Medulla oblongata (tissue), 1 donor: ENCODE results near the gene CDK16.

ENCODE experiments used
- DNase-seq: peaks from one replicate; pipeline ENCODE4 v3.0.0-alpha.2; 2015; ENCODE audit errors: extremely low spot score

Gene CDK16

DNA sequence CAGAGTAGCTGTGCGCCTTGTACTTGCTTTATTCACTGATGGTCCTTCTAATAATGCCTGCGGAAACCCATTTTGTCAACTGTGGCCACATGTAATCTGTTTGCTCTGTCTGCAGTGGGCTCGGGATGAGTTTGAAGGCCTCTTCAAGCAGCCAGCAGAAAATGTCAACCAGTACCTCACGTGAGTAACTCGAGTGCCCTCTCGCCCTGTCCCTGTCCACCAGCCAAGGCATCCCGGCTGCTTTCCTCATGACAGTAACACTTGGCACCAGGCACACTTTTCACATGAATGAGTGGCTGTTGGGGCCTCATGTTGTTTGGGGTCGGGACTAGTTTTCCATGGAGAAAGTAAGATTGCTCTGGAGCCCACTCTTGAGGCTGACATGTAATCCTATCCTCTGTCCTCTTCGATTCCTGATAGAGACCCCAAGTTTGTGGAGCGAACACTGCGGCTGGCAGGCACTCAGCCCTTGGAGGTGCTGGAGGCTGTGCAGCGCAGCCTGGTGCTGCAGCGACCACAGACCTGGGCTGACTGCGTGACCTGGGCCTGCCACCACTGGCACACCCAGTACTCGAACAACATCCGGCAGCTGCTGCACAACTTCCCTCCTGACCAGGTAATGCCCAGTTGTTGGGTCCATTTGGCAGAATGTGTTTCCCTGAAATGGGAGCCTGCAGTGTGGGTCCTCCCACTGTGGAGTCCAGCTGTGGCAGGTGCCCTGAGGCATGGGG, 8.8 kb upstream of the CDK16 start:
- no peak for DNase-seq

DNA sequence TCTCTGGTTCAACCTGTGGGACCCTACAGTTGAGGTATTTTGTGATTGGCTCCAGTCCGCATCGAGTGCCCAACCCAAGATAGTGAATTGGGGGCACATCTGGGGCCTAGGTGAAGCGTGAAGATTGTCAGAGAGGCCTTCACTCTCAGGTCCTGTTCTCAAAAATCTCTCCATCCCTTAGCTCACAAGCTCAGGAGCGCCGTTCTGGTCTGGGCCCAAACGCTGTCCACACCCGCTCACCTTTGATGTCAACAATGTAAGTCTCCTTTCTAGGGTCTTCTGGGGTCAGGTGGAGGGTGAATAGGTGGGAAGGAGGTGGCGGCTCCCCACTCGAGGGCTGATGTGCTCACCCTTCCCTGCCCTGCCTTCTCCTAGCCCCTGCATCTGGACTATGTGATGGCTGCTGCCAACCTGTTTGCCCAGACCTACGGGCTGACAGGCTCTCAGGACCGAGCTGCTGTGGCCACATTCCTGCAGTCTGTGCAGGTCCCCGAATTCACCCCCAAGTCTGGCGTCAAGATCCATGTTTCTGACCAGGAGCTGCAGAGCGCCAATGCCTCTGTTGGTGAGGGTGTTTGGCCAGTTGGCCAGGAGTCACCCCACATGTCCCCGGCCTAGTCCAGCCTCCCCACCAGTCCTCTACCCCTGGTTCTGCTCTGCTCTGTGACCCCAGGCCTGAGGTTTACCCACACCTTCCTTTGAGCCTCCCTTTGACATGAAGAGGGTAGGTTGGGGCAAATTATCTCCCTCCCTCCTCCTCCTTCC, 7.6 kb upstream of the CDK16 start:
- no peak for DNase-seq

GRCh38 chrX:47212381-47213293, 5.8 kb upstream of the CDK16 start:
- no peak for DNase-seq

GRCh38 chrX:47214435-47215077, 3.9 kb upstream of the CDK16 start:
- no peak for DNase-seq

DNA sequence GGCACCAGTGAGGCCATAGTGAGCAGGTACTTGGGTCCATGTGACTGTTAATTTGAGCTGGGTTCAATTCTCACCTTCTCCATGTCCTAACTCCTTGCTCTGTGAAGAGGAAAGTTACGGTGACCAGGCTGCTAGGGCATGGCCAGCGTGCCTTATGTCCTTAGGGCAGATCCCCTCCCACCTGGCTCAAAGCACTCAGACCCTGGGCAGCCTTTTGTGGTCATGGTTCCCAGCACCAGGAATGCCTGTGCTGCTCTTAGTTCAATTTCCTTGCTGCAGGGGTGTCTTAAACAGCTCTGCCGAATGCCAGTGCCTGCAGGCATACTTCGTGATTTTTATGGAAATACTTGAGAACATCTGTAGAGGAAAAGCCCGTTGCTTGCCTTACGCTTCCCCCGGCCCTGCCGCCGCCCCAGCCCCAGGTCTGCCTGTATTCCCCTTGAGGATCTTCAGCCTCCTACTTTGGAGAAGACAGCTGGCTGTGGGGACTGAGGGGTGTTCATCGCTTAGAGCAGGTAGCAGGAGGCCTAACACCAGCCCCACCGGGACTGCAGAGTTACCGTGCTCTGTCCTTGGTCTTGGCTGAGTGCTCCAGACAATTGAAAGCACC, 3.1 kb upstream of the CDK16 start:
- DNase-seq: no peak

- DNase-seq: no peak
Measured at GRCh38 chrX:47216393-47216925, 2.0 kb upstream of the CDK16 start.

- no peak for DNase-seq
Measured at GRCh38 chrX:47217121-47217851, 1.2 kb upstream of the CDK16 start.

DNA sequence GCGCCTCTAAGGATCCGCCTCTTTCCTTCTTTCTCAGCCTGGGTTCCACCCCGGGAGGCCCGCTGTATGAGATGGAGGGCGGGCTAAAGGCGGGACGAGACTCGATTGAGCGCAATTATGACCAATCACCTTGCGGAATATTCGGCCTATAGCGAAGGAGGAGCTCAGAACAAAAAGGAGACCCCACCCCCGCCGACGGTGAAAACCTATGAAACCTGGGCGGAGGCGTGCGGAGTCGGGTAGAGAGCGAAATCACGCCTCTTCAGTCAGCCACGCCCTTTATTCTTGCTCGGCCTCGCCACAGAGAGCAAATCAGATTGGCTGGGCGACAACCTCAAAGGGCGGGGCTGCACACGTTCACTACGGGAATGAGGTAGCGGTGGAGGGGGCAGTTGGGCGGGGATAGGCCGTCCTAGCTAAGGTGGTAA, 615 bp upstream of the CDK16 start:
- DNase-seq: peak; percentile 98

DNA sequence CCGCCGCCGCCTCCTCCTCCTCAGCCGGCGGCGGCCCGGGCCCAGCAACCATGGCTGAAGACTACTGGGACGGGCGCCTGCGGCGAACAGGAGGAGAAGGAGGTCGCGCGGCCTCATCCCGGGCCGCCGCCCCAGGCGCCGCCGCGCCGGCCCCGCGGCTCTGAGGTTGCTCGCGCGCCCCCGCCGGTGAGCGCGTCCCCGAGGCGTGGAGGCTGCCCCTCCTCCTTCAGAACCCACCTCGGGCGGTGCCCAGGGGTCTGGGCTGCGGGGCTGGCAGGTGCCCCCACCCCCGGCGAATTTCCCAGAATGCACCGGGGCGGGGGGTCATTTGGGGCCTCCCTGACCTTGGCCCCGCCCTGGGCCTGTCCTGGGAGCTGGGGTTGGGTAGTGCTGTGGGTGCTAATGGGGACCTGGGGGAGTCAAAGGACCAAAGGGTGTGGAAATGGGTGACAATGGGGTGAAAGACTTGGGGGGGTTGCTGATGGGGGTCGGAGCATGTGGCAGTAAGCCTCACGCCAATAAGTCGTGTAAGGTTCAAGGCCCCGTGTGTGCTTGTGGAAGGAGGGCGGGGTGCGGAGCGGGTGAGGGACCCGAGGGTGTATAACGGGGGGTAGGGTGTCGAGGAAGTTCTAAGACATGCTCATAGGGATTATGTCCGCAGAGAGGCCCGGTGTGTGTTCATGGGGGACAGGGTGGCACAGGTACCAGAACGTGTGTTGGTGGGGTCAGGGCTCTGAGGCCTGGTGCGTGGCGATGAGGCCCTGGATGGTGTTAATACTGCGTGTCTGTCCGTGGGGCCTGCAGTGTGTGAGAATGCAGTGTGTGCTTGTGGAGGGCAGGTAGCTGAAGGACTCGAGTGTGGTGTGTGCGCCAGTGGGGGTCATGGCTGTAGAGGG, 687 bp downstream of the CDK16 start:
- no peak for DNase-seq

- DNase-seq: no peak
Measured at GRCh38 chrX:47221756-47222155, 3.3 kb downstream of the CDK16 start.

GRCh38 chrX:47222751-47223350, 4.4 kb downstream of the CDK16 start:
- DNase-seq: no peak

GRCh38 chrX:47223476-47224250, 5.2 kb downstream of the CDK16 start:
- DNase-seq: no peak

- no peak for DNase-seq
Measured at GRCh38 chrX:47224266-47224895, 5.9 kb downstream of the CDK16 start.

DNA sequence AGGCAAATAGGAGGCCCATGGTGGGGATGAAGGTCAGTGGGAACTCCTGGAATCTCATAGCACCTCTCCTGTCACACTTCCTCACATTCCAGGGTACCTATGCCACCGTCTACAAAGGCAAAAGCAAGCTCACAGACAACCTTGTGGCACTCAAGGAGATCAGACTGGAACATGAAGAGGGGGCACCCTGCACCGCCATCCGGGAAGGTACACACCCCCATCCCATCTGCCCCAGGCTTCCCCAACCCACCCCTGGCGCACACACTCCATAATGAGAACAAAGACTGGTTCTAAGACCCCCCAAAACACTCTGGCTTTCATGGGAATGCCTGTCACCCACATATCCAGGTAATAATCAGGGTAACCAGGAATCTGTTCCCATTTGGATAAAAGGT, 6.4 kb downstream of the CDK16 start:
- DNase-seq: no peak

DNA sequence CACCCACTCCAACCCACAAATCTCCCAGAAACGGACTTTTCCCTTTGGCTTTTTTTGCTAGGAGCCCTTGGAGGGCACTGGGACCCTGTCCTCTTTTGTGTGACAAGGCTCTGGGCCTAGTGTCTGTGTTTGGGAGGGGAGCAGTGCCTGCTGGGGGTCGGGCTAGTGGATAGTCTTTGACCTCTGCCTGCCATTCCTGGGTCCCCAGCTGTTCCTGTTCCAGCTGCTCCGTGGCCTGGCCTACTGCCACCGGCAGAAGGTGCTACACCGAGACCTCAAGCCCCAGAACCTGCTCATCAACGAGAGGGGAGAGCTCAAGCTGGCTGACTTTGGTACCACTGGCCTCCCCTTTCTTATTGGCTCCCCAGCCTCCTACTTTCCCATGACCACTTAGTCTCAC, 7.6 kb downstream of the CDK16 start:
- no peak for DNase-seq

GRCh38 chrX:47226531-47227333, 8.3 kb downstream of the CDK16 start:
- DNase-seq: no peak

DNA sequence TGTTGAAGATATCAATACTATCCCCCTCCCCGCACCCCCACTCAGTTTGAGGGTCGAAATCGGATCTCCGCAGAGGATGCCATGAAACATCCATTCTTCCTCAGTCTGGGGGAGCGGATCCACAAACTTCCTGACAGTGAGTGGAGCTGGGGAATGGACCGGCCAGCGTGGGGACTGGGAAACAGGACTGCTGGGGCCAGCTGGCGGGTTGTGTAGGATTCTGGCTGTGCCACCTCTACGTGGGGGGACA, 8.8 kb downstream of the CDK16 start:
- DNase-seq: no peak
